Astrocyte of the cerebellum (primary cell): ENCODE measurements around the gene TFF3.

ENCODE experiments used
- DNase-seq: peaks from one replicate; pipeline ENCODE4 v3.0.0-alpha.2; 2011; ENCODE audit warnings: low read depth
- H3K4me3 ChIP-seq: 2 replicates; pipeline ENCODE4 v1.5.1; 2011; ENCODE audit warnings: mild to moderate bottlenecking, low read depth, low read length, moderate library complexity
- CTCF ChIP-seq: IDR thresholded peaks from 2 replicates; pipeline ENCODE4 v1.5.1; 2012; ENCODE audit warnings: low read length, low read depth, moderate library complexity, mild to moderate bottlenecking; ENCODE audit errors: missing control alignments
- in situ Hi-C: cut with HindIII; loops from 2 replicates; pipeline ENCODE4 v1.10.0; 2017; ENCODE audit warnings: low sequenced_read_pairs

TFF3 gene

DNA sequence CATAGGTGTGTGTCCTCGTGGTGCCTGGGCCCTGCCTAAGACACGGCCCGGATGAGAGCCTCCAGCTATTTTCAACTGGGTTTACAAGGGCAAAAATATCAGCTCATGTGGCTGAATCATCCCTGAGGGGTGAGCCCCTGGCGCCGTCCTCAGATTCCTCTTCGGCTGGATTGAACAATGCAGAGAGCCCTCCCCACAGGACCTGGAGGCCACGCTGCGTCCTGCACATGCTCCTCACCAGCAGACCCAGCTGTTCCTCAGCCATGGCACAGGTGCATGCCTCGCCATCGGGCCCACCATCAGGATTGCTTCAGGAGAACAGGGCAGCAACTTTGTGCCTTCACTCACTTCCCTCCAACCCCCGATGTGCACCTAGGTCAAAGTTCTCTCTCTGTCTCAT, 35.3 kb downstream of the TFF3 start:
- H3K4me3 ChIP-seq: no peak overlapping the region
- TF ChIP-seq CTCF: no peak
- in situ Hi-C loops: no loop called here
- no peak for DNase-seq

GRCh38 chr21:42279341-42279871, 35.8 kb downstream of the TFF3 start:
- no peak for DNase-seq
- TF ChIP-seq CTCF: no peak
- in situ Hi-C loops: no loop called here
- no peak overlapping the region for H3K4me3 ChIP-seq

- DNase-seq: no peak
- TF ChIP-seq CTCF: no peak
- H3K4me3 ChIP-seq: no peak overlapping the region
- in situ Hi-C loops: no loop called here
Observed at GRCh38 chr21:42278451-42279149, 36.6 kb downstream of the TFF3 start.

GRCh38 chr21:42277593-42277992, 37.6 kb downstream of the TFF3 start:
- no peak overlapping the region for H3K4me3 ChIP-seq
- in situ Hi-C loops: no loop called here
- DNase-seq: no peak
- no peak for TF ChIP-seq CTCF

- in situ Hi-C loops: no loop called here
- no peak overlapping the region for H3K4me3 ChIP-seq
- no peak for TF ChIP-seq CTCF
- no peak for DNase-seq
Observed at GRCh38 chr21:42276526-42277154, 38.6 kb downstream of the TFF3 start.

DNA sequence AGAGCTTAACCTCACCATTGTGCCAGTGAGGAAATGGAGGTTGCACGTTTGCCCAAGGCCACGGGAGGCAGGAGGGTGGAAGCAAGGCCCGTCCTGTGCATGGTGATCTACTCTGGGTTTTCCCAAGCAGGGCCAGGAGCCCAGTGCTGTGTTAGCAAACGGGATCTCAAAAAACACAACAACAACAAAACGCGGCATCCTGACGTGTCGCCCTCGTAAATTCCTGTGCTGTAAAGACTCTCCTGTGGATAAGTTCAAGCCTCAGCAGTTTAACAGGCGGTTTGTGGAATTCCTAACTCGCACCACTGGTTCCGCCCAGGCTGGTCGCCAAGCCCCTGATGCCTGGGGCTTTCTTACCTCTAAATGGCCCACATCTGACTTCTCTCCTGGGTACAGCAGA, 39.1 kb downstream of the TFF3 start:
- DNase-seq: no peak
- no peak overlapping the region for H3K4me3 ChIP-seq
- in situ Hi-C loops: no loop called here
- no peak for TF ChIP-seq CTCF
